Mesenchymal stem cell (in vitro differentiated cells and primary cell): ENCODE measurements around the gene DAB1.

Source experiments
- DNase-seq: peaks from one replicate; pipeline ENCODE4 v3.0.0-alpha.2; 2013
- H2AFZ ChIP-seq: one replicate; pipeline ENCODE4 v1.6.1; 2013; ENCODE audit warnings: low read depth, mild to moderate bottlenecking, control low read depth, inconsistent platforms, low read length, moderate library complexity
- H2AK5ac ChIP-seq: 2 replicates; pipeline ENCODE4 v1.6.1; 2013; ENCODE audit warnings: low read length, moderate library complexity, mild to moderate bottlenecking, inconsistent platforms; ENCODE audit not compliant: severe bottlenecking
- H2BK120ac ChIP-seq: one replicate; pipeline ENCODE4 v1.6.1; 2013; ENCODE audit warnings: low read depth, mild to moderate bottlenecking, inconsistent platforms, low read length, moderate library complexity
- H2BK12ac ChIP-seq, 2 experiments: one replicate each; pipeline ENCODE4 v1.6.1; 2013; ENCODE audit warnings: inconsistent platforms in 2 of 2, low read length in 2 of 2, mild to moderate bottlenecking in 2 of 2, moderate library complexity in 2 of 2, control low read depth in 1 of 2
- H2BK15ac ChIP-seq: one replicate; pipeline ENCODE4 v1.6.1; 2013; ENCODE audit warnings: mild to moderate bottlenecking, low read depth, inconsistent platforms; ENCODE audit not compliant: poor library complexity, severe bottlenecking
- H2BK5ac ChIP-seq: 2 replicates; pipeline ENCODE4 v1.6.1; 2013; ENCODE audit warnings: low read depth, mild to moderate bottlenecking, low read length, control low read depth, inconsistent platforms; ENCODE audit not compliant: poor library complexity, severe bottlenecking
- H3K14ac ChIP-seq, 2 experiments: one replicate each; pipeline ENCODE4 v1.6.1; 2013; ENCODE audit warnings: inconsistent platforms in 2 of 2, low read length in 2 of 2, control low read depth in 1 of 2, mild to moderate bottlenecking in 1 of 2, moderate library complexity in 1 of 2
- H3K18ac ChIP-seq, 2 experiments: one replicate each; pipeline ENCODE4 v1.6.1; 2013; ENCODE audit warnings: inconsistent platforms in 2 of 2, low read length in 2 of 2, control low read depth in 1 of 2, low read depth in 1 of 2, mild to moderate bottlenecking in 1 of 2
- H3K23ac ChIP-seq, 2 experiments: one replicate each; pipeline ENCODE4 v1.6.1; 2013; ENCODE audit warnings: inconsistent platforms in 2 of 2, low read length in 2 of 2, mild to moderate bottlenecking in 2 of 2, moderate library complexity in 2 of 2, control low read depth in 1 of 2
- H3K27ac ChIP-seq: 2 replicates; pipeline ENCODE4 v1.5.1; 2013; ENCODE audit warnings: mild to moderate bottlenecking, moderate library complexity, low read length, control low read depth, inconsistent platforms; ENCODE audit not compliant: poor library complexity, severe bottlenecking
- H3K27me3 ChIP-seq, 2 experiments: 2 replicates each; pipeline versions ENCODE4 v1.6.1 to v1.7.0; 2013; ENCODE audit warnings: low read length in 2 of 2, mild to moderate bottlenecking in 2 of 2, moderate library complexity in 2 of 2, control low read depth in 1 of 2, inconsistent platforms in 1 of 2; ENCODE audit not compliant: control insufficient read depth in 1 of 2, insufficient read depth in 1 of 2
- H3K36me3 ChIP-seq, 2 experiments: 2 replicates each; pipeline versions ENCODE4 v1.6.1 to v1.7.0; 2013; ENCODE audit warnings: low read length in 2 of 2, control low read depth in 1 of 2, inconsistent platforms in 1 of 2, low read depth in 1 of 2, mild to moderate bottlenecking in 1 of 2; ENCODE audit not compliant: insufficient read depth in 2 of 2, control insufficient read depth in 1 of 2
- H3K4ac ChIP-seq, 2 experiments: one replicate each; pipeline ENCODE4 v1.6.1; 2013; ENCODE audit warnings: inconsistent platforms in 2 of 2, low read length in 2 of 2, mild to moderate bottlenecking in 2 of 2, moderate library complexity in 2 of 2, control low read depth in 1 of 2, low read depth in 1 of 2
- H3K4me1 ChIP-seq: 2 replicates; pipeline ENCODE4 v1.6.1; 2013; ENCODE audit warnings: low read depth, low read length, control low read depth; ENCODE audit not compliant: control insufficient read depth, insufficient read depth
- H3K4me2 ChIP-seq: 2 replicates; pipeline ENCODE4 v1.6.1; 2013; ENCODE audit warnings: low read length, mild to moderate bottlenecking, inconsistent platforms; ENCODE audit not compliant: poor library complexity, severe bottlenecking
- H3K4me3 ChIP-seq, 2 experiments: 2 replicates each; pipeline versions ENCODE4 v1.5.1 to v1.7.0; 2013; ENCODE audit warnings: low read length in 2 of 2, mild to moderate bottlenecking in 2 of 2, control low read depth in 1 of 2, low read depth in 1 of 2; ENCODE audit not compliant: insufficient read depth in 1 of 2
- H3K79me1 ChIP-seq: replicated peaks from 2 replicates; pipeline ENCODE4 v1.6.1; 2013; ENCODE audit warnings: mild to moderate bottlenecking, control low read depth, low read length, inconsistent platforms; ENCODE audit not compliant: poor library complexity, severe bottlenecking
- H3K9ac ChIP-seq: 2 replicates; pipeline ENCODE4 v1.7.0; 2013; ENCODE audit warnings: mild to moderate bottlenecking, low read length, moderate library complexity
- H3K9me3 ChIP-seq: 2 replicates; pipeline ENCODE4 v1.7.0; 2013; ENCODE audit warnings: mild to moderate bottlenecking, low read length; ENCODE audit not compliant: control insufficient read depth
- H4K8ac ChIP-seq: one replicate; pipeline ENCODE4 v1.6.1; 2013; ENCODE audit warnings: inconsistent platforms, mild to moderate bottlenecking, low read length, moderate library complexity
- H4K91ac ChIP-seq: one replicate; pipeline ENCODE4 v1.6.1; 2013; ENCODE audit warnings: mild to moderate bottlenecking, low read length, inconsistent platforms
- WGBS: methylation state at CpG from one replicate; pipeline ENCODE4 v1.1.7; 2013; ENCODE audit warnings: mixed read lengths; 5-methylcytosine and 5-hydroxymethylcytosine counted together

DAB1 gene

GRCh38 chr1:57093122-57093521, 330.7 kb downstream of the DAB1 start:
- no peak overlapping the region for H3K4ac ChIP-seq
- WGBS, result 65% methylated on average over 2 of the region's 3 CpGs

GRCh38 chr1:57091642-57092041, 332.2 kb downstream of the DAB1 start:
- Histone ChIP-seq H3K18ac (no peak overlapping the region), H3K79me1 (no peaks in the 10 kb centered on the region), H3K9ac (no peak overlapping the region), H3K23ac (no peak overlapping the region), H3K27ac (no peak overlapping the region), H4K8ac (no peak overlapping the region), H3K27me3 (no peaks in the 10 kb centered on the region), H3K4me1 (no peaks in the 10 kb centered on the region), H3K14ac (no peak overlapping the region), H3K36me3 (no peaks in the 10 kb centered on the region), H3K9me3 (no peaks in the 10 kb centered on the region), H2AK5ac (no peak overlapping the region), H2AFZ (no peak overlapping the region), H2BK15ac (no peak overlapping the region), H3K4me3 (no peak overlapping the region), H2BK120ac (no peak overlapping the region), H3K4ac (no peak overlapping the region), H4K91ac (no peak overlapping the region), H2BK12ac (no peak overlapping the region), H3K4me2 (no peak overlapping the region), H2BK5ac (no peak overlapping the region)
- no peak for DNase-seq
- 50% methylated on average over 1 of the region's 1 CpG for WGBS

More at GRCh38 chr1:57093122-57093521, 330.7 kb downstream of the DAB1 start:
- Histone ChIP-seq H3K4me2 (no peak overlapping the region), H3K4me1 (no peaks in the 10 kb centered on the region), H2AFZ (no peak overlapping the region), H4K8ac (no peak overlapping the region), H3K14ac (no peak overlapping the region), H2BK12ac (no peak overlapping the region), H4K91ac (no peak overlapping the region), H2AK5ac (no peak overlapping the region), H3K79me1 (no peaks in the 10 kb centered on the region), H2BK15ac (no peak overlapping the region), H3K4me3 (no peak overlapping the region), H2BK5ac (no peak overlapping the region), H3K23ac (no peak overlapping the region), H3K9me3 (no peaks in the 10 kb centered on the region), H3K27me3 (no peaks in the 10 kb centered on the region), H3K36me3 (no peaks in the 10 kb centered on the region), H2BK120ac (no peak overlapping the region), H3K27ac (no peak overlapping the region), H3K9ac (no peak overlapping the region), H3K18ac (no peak overlapping the region)
- no peak for DNase-seq

GRCh38 chr1:57089855-57090254, 334.0 kb downstream of the DAB1 start:
- no peaks in the 10 kb centered on the region for H3K79me1 ChIP-seq
- no peaks in the 10 kb centered on the region for H3K36me3 ChIP-seq
- no peak overlapping the region for H4K91ac ChIP-seq
- H3K4me3 ChIP-seq, result no peak overlapping the region
- H2BK120ac ChIP-seq, result no peak overlapping the region
- DNase-seq, result no peak
- H3K4me1 ChIP-seq, result no peaks in the 10 kb centered on the region
- no peak overlapping the region for H2AK5ac ChIP-seq
- H3K18ac ChIP-seq, result no peak overlapping the region
- H2BK12ac ChIP-seq, result no peak overlapping the region
- H4K8ac ChIP-seq, result no peak overlapping the region
- H3K27ac ChIP-seq, result no peak overlapping the region
- H2BK15ac ChIP-seq, result no peak overlapping the region
- no peak overlapping the region for H3K9ac ChIP-seq
- H2AFZ ChIP-seq, result no peak overlapping the region
- no peak overlapping the region for H3K14ac ChIP-seq
- no peak overlapping the region for H3K4ac ChIP-seq
- WGBS, result 75% methylated on average over 3 of the region's 3 CpGs
- no peak overlapping the region for H3K23ac ChIP-seq
- no peak overlapping the region for H3K4me2 ChIP-seq
- H3K9me3 ChIP-seq, result no peaks in the 10 kb centered on the region
- H3K27me3 ChIP-seq, result no peaks in the 10 kb centered on the region
- no peak overlapping the region for H2BK5ac ChIP-seq

GRCh38 chr1:57089221-57089620, 334.6 kb downstream of the DAB1 start:
- no peak overlapping the region for H3K23ac ChIP-seq
- no peak overlapping the region for H2BK15ac ChIP-seq
- H3K14ac ChIP-seq, result no peak overlapping the region
- no peak overlapping the region for H3K9ac ChIP-seq
- H3K27ac ChIP-seq, result no peak overlapping the region
- no peaks in the 10 kb centered on the region for H3K4me1 ChIP-seq
- no peak for DNase-seq
- no peak overlapping the region for H3K18ac ChIP-seq
- H3K4ac ChIP-seq, result no peak overlapping the region
- H2BK5ac ChIP-seq, result no peak overlapping the region
- H2BK120ac ChIP-seq, result no peak overlapping the region
- H3K79me1 ChIP-seq, result no peaks in the 10 kb centered on the region
- WGBS, result 92% methylated on average over 2 of the region's 4 CpGs
- no peak overlapping the region for H4K91ac ChIP-seq
- H3K9me3 ChIP-seq, result no peaks in the 10 kb centered on the region
- no peak overlapping the region for H2AFZ ChIP-seq
- H2AK5ac ChIP-seq, result no peak overlapping the region
- no peaks in the 10 kb centered on the region for H3K36me3 ChIP-seq
- no peaks in the 10 kb centered on the region for H3K27me3 ChIP-seq
- no peak overlapping the region for H2BK12ac ChIP-seq
- H4K8ac ChIP-seq, result no peak overlapping the region
- no peak overlapping the region for H3K4me3 ChIP-seq
- H3K4me2 ChIP-seq, result no peak overlapping the region
